ENCODE measurements around the gene DNAJC2.

DNAJC2 gene, protein sequence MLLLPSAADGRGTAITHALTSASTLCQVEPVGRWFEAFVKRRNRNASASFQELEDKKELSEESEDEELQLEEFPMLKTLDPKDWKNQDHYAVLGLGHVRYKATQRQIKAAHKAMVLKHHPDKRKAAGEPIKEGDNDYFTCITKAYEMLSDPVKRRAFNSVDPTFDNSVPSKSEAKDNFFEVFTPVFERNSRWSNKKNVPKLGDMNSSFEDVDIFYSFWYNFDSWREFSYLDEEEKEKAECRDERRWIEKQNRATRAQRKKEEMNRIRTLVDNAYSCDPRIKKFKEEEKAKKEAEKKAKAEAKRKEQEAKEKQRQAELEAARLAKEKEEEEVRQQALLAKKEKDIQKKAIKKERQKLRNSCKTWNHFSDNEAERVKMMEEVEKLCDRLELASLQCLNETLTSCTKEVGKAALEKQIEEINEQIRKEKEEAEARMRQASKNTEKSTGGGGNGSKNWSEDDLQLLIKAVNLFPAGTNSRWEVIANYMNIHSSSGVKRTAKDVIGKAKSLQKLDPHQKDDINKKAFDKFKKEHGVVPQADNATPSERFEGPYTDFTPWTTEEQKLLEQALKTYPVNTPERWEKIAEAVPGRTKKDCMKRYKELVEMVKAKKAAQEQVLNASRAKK

DNA sequence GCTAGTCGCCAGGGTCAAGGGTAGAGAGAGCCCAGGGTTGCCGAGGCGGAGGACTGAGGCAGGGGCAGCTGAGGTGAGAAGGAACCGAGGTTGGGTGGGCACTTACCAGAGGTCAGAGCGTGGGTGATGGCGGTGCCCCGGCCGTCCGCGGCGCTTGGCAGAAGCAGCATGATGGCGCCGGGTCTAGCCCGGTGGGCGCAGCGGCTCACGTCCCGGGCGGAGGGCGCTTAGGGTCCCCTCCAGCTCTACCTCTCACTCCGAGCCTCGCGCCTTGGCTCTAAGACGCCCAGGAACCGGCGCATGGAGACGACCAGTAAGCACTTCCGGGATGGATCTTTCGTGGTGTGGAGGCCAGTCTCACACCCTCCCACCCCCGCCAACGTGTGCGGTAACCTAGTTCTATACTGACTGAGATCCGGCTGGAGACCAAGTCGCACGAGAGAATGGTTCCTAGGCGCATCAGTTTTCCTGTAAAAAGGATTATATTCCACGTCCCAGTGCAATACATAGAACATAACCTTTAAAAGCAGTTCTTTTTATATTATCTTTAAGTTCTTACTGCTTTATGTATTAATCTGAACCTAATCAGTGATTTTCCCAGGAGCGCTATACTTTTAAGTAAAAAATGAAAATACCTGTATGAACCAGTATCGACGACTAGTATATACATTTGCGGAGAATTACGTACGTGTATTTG lies at the start of gene DNAJC2:
Gene DNAJC2, minus strand, starts transcription at position 315 of the 697 bp plus-strand sequence. Its CDS starts 145 bp downstream, at position 170.
- DNase-seq = peak; percentile 92

- no peak for DNase-seq
Observed at GRCh38 chr7:103391976-103392375, 47.4 kb upstream of the DNAJC2 start.

DNA sequence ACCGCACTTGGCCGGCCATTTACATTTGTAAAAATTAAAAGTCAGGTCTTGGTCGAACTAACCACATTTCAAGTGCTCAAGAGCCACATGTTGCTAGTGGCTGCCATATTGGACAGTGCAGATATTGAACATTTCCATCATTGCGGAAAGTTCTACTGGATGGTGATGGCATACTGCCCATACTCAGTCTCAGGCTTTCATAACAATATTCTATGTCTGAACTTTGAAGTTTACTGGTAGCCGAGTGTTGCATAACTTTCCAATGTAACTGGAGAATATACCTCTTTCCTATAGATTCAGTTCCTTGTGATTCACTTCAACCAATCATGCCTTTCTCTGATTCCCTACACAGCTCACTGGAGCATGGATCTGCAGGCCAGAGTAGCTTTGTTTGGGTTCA lies 46.6 kb upstream of the DNAJC2 start:
- no peak for DNase-seq

DNA sequence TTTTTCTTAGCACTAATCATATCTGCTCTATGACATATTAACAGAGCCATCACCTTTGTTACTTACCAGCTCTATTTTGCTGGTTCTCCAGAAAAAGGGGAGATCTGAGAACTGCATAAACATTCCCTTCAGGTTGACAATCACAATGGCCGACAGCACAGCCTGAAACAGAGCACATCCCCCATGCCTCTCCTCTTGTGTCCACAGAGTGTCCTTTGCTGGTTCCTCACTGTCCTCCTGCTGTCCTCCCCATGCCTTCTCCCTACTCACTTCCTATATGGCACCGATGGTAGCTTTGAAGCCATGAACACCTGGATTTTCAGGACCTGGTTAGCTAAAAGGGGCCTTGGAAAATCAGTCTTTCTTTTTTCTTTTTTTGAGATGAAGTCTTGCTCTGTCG lies 44.7 kb upstream of the DNAJC2 start:
- DNase-seq = no peak

DNA sequence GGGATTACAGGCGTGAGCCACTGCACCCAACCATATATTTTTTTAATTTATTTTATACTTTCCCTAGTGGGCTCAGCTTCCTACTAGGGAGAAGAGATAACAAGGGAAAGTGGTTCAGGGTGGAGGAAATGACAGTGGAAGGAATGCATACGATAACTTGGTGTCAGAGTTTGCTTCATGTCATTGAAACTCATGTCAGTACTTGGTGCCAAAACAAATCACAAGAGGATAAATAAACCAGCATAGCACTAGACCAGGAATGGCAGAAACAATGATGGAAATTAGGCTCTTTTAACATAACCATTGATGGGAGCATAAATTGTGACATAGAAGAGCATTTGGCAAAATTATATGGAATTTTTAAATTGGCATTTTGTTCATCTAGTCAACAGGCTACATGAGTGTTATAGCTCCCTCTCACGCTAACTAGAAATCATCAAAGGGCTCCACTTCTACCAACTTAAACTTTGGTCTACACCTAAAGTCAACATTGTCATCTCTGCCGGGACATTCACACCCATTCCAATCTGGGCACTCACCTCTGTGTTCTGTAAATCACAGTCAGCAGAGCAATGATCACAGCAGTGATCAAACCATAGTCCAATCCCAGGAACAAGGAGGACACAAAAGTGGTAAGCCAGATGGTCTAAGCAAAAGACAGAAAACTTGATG lies 44.0 kb upstream of the DNAJC2 start:
- no peak for DNase-seq

- no peak for DNase-seq
Observed at GRCh38 chr7:103387242-103387641, 42.7 kb upstream of the DNAJC2 start.

GRCh38 chr7:103382032-103382402 lies 37.5 kb upstream of the DNAJC2 start:
- no peak for DNase-seq

GRCh38 chr7:103381280-103382031 lies 36.9 kb upstream of the DNAJC2 start:
- DNase-seq = no peak

DNA sequence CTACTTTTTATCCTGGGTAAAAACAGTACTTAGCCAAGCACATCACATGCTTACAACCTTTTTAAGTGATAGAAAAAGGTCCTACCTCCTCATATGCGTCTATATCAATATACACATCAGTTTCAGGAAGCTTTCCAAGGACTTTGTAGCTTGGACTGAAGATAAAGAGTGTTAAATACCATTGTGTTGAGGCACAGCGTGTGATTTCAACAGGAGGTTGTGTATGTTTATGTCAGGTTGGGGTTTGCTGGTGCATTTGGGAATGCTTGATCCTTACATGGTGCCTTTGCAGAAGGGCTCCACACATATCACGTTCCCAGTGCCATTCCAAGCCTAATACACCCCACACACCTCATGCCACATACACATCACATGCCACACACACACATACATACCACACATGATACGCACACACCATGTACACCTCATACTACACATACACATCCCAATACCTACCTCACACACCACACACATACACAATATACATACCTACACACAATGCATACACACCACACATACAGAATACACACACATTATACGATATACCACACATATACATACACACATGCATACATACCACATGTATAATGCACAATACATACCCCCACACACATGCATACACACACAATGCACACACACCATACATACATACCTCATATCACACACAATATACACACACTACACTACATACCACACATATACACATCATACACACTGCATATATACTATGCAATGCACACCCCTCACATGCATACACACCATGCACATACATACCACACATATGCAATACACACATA lies 36.0 kb upstream of the DNAJC2 start:
- DNase-seq = no peak

GRCh38 chr7:103379270-103379975 lies 34.9 kb upstream of the DNAJC2 start:
- no peak for DNase-seq

DNA sequence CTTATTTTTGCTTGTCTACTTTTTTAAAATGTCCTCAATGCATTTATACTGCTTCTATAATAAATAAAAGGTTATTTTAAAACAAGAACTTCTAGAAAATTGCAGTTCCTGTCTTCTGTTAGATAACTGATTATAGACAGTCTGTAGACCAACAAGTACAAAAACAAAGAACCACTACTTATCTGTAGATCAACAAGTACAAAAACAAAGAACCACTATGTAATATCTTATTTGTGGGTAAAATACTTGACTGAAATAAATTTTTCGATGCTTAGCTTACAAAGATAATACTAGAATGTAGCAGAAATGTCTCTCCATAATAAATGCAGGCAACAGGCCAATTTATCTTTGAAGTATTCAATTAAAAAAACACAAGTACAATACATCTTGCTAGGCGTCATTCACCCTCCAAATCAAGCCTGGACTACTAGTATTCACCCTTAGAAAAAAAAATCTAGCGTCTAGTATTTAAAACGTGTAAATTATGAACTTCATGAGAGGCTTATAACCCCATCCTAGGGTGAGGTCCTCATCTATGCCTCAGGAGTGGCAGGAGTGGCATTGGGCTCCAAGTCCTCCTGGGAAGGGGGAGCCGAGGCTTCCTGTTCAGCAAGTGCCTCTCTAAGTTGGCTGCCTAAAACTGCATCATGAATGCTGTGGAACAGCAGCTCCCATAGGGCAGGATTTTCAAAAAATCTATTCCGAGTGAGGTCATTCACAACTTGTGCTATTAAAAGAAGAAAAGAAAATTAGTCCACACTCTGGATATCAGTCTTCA lies 29.5 kb upstream of the DNAJC2 start:
- no peak for DNase-seq

DNA sequence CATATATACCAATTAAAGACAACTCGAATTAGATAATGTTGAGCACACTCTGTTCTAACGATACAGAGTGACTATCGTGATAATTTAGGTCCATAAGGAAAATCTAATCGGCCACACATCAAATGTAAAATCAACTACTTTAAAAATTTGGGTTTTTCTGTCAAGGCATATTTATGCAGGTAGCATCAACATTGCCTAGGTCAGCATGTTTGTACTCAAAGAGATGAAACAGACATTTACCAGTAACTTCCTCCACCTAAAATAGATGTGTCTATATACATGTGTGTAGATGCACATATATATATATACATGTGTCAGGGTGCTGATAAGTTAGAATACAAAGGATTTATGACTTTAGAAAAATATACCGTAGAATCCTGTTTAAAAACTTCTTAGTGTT lies 24.9 kb upstream of the DNAJC2 start:
- no peak for DNase-seq

- DNase-seq = no peak
Observed at GRCh38 chr7:103349805-103350204, 5.2 kb upstream of the DNAJC2 start.

- no peak for DNase-seq
Observed at GRCh38 chr7:103348959-103349358, 4.4 kb upstream of the DNAJC2 start.

DNA sequence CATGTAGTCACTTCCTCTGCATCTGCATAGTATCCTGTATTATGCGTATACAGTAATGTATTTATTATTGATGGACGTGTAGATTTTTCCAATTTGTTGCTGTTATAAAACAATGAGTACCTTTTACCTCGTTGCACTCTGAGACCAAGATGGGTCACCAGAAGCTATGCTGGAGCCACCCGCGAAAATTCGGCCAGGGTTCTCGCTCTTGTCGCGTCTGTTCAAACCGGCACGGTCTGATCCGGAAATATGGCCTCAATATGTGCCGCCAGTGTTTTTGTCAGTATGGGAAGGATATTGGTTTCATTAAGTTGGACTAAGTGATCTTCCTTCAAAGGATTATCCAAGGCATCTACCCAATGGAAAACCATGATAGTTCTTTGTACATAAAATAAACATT lies 3.9 kb upstream of the DNAJC2 start:
- no peak for DNase-seq

DNA sequence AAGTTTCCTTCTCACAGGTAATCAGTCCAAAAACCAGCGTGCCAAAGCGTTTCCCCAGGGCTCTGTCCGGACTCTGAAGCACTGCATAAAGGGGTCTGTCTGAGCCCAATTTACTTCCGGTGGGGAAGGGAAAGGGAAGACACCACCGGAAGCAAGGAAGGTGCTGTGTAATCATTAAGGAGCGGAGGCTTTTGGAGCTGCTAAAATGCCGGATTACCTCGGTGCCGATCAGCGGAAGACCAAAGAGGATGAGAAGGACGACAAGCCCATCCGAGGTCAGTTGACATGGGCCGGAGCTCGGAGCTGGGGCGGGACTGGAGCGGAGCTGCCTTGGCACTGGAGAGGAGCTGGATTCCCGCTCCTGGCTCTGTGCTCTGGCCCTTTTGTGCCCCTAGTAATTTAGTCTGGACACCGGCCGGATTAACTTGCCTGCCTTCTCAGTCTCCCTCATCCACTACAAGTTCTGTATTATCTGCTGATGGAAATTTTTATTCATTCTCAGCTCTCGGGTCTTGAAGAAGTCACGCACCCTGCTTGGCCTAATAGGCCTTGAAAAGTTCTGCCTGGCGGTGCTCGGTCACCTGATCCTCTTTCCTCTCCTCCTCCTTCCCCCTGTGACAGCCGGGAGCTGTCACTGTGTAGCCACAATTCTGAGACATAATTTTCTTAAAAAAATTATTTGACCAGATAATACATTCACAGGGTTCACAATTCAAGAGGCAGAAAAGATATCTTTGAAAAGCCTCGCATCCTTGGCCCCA lies 3.1 kb upstream of the DNAJC2 start, which contains the start of gene PSMC2:
Gene PSMC2, plus strand, starts transcription at position 137 of the 761 bp plus-strand sequence. Its CDS starts 69 bp downstream, at position 206.
- peak; percentile 93 for DNase-seq

- peak; percentile 24 for DNase-seq
Observed at GRCh38 chr7:103346396-103346795, 1.8 kb upstream of the DNAJC2 start.

- peak; percentile 28 for DNase-seq
Observed at GRCh38 chr7:103343758-103344452, 662 bp downstream of the DNAJC2 start.

- no peak for DNase-seq
Observed at GRCh38 chr7:103343332-103343731, 1.2 kb downstream of the DNAJC2 start.

Data from fibroblast of skin of right quadriceps (primary cell).